Measurements from ENCODE around the gene C10orf88. TPM values are rescaled to one million over a fixed set of nuclear protein-coding genes. Genes with fewer than 3 reads are reported as not detected.
A peak's percentile ranks its signal among the peaks of the same experiment; 100 is the strongest.

C10orf88 gene
- total and polyA plus RNA-seq, 2 of the 13 experiments (the other 11 are each of a cell fraction or from before 2014, with no cell fraction given) = 4.6 to 11.8 TPM

- Histone ChIP-seq H3K79me2 (ENCODE audit: insufficient read depth, low read length) (no peaks in the 10 kb centered on the region), H3K27me3 (ENCODE audit: control insufficient read depth in 1 of 2, insufficient read depth in 2 of 2, low read length in 2 of 2) (0 out of 5 replicates have a peak, but pooled peaks cover 0 to 3% of the 10 kb centered on the region in 2 experiments), H2AFZ (ENCODE audit: low read length) (no peak overlapping the region), H3K4me3 (replicated peaks in 1 of 3; ENCODE audit: insufficient read depth in 1 of 3, low read depth in 2 of 3, low read length in 3 of 3) (no peak overlapping the region), H3K9me3 (ENCODE audit: low read length) (no peaks in the 10 kb centered on the region), H3K36me3 (replicated peaks in 1 of 2; ENCODE audit: control insufficient read depth in 1 of 2, insufficient read depth in 2 of 2, low read length in 2 of 2) (no peaks in the 10 kb centered on the region), H4K20me1 (ENCODE audit: insufficient read depth, low read length) (no peaks in the 10 kb centered on the region; the same call in 1 of the 2 replicates), H3K9ac (ENCODE audit: insufficient read depth, low read depth, low read length) (no peak overlapping the region), H3K27ac (ENCODE audit: extremely low read length, insufficient read depth, low read length) (no peak overlapping the region), H3K4me2 (ENCODE audit: low read depth, low read length) (no peak overlapping the region), H3K4me1 (ENCODE audit: insufficient read depth, low read length) (no peaks in the 10 kb centered on the region)
- CTCF ChIA-PET (ENCODE audit: low intra/inter-chr PET ratio, low total read pairs) = no interaction called here
- no TSS peak for BruUV-seq (replicated peaks)
- POLR2A ChIA-PET = no interaction called here
- ATAC-seq (peak; percentile 84), FAIRE-seq (no peak), DNase-seq (ENCODE audit: low spot score) (peak; percentile 29)
- in situ Hi-C loops (cut with HindIII; ENCODE audit: extremely low pct_ligation_motif_present, low pct_unique_long_range_greater_than_20kb) (no loop called here), intact Hi-C loops (cut with micrococcal nuclease; ENCODE audit: unreplicated experiment) (no loop called here)
- WGBS (ENCODE audit: low lambda C conversion rate) = 15% methylated on average over 5 of the region's 5 CpGs
- TF ChIP-seq POLR2AphosphoS5 (IDR thresholded peaks at IDR 0.05; ENCODE audit: low read depth, low read length) (no peak), ZNF350 (CRISPR knock-in tag; IDR thresholded peaks at IDR 0.05; ENCODE audit: borderline replicate concordance, low read depth) (peak; percentile 91), FOSL2 (CRISPR knock-in tag; IDR thresholded peaks at IDR 0.05) (peak; percentile 93), ATF7 (IDR thresholded peaks at IDR 0.05) (no peak), ATF7 (CRISPR knock-in tag; IDR thresholded peaks at IDR 0.05) (peak; percentile 88), NFE2L1 (CRISPR knock-in tag; IDR thresholded peaks at IDR 0.05; ENCODE audit: borderline replicate concordance) (peak; percentile 98), ZNF574 (CRISPR knock-in tag; IDR thresholded peaks at IDR 0.05) (peak; percentile 97), ZFY (CRISPR knock-in tag; IDR thresholded peaks at IDR 0.05) (peak; percentile 91), ZNF713 (CRISPR knock-in tag; IDR thresholded peaks at IDR 0.05) (0 out of 2 replicates have a peak, but pooled peaks have one; percentile 93), ZFYVE20 (CRISPR knock-in tag; IDR thresholded peaks at IDR 0.05; ENCODE audit: borderline replicate concordance, low read depth) (peak; percentile 100), ZNF619 (CRISPR knock-in tag; IDR thresholded peaks at IDR 0.05) (peak; percentile 99), ZNF431 (CRISPR knock-in tag; IDR thresholded peaks at IDR 0.05; ENCODE audit: borderline replicate concordance, low read depth) (peak; percentile 100)
- TF ChIP-seq, protein P1, sequence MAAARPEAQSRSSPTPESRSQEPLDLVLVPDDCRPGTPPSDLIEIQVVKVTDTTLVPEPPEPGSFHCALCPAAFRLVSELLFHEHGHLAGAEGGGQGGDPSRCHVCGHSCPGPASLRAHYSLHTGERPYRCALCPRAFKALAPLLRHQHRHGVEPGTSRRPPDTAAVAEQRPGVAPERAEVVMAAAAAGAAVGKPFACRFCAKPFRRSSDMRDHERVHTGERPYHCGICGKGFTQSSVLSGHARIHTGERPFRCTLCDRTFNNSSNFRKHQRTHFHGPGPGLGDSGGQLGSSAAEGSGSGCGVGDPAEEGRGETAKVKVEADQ (CRISPR knock-in tag; IDR thresholded peaks at IDR 0.05; ENCODE audit: borderline replicate concordance) = peak; percentile 100
- TF ChIP-seq, protein P2, sequence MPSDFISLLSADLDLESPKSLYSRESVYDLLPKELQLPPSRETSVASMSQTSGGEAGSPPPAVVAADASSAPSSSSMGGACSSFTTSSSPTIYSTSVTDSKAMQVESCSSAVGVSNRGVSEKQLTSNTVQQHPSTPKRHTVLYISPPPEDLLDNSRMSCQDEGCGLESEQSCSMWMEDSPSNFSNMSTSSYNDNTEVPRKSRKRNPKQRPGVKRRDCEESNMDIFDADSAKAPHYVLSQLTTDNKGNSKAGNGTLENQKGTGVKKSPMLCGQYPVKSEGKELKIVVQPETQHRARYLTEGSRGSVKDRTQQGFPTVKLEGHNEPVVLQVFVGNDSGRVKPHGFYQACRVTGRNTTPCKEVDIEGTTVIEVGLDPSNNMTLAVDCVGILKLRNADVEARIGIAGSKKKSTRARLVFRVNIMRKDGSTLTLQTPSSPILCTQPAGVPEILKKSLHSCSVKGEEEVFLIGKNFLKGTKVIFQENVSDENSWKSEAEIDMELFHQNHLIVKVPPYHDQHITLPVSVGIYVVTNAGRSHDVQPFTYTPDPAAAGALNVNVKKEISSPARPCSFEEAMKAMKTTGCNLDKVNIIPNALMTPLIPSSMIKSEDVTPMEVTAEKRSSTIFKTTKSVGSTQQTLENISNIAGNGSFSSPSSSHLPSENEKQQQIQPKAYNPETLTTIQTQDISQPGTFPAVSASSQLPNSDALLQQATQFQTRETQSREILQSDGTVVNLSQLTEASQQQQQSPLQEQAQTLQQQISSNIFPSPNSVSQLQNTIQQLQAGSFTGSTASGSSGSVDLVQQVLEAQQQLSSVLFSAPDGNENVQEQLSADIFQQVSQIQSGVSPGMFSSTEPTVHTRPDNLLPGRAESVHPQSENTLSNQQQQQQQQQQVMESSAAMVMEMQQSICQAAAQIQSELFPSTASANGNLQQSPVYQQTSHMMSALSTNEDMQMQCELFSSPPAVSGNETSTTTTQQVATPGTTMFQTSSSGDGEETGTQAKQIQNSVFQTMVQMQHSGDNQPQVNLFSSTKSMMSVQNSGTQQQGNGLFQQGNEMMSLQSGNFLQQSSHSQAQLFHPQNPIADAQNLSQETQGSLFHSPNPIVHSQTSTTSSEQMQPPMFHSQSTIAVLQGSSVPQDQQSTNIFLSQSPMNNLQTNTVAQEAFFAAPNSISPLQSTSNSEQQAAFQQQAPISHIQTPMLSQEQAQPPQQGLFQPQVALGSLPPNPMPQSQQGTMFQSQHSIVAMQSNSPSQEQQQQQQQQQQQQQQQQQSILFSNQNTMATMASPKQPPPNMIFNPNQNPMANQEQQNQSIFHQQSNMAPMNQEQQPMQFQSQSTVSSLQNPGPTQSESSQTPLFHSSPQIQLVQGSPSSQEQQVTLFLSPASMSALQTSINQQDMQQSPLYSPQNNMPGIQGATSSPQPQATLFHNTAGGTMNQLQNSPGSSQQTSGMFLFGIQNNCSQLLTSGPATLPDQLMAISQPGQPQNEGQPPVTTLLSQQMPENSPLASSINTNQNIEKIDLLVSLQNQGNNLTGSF (CRISPR knock-in tag; IDR thresholded peaks at IDR 0.05) = peak; percentile 100
- TF ChIP-seq, protein P3, sequence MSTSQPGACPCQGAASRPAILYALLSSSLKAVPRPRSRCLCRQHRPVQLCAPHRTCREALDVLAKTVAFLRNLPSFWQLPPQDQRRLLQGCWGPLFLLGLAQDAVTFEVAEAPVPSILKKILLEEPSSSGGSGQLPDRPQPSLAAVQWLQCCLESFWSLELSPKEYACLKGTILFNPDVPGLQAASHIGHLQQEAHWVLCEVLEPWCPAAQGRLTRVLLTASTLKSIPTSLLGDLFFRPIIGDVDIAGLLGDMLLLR (CRISPR knock-in tag; IDR thresholded peaks at IDR 0.05) = peak; percentile 100
Observed at GRCh38 chr10:122911889-122912484, 42.0 kb downstream of the C10orf88 start.

All from HepG2 (cell line).